ENCODE results near the gene ZNF91. TPM values are rescaled to one million over a fixed set of nuclear protein-coding genes. Genes with fewer than 3 reads are reported as not detected.

Gene ZNF91
- 15.7 and 17.8 TPM in 2 replicates for total RNA-seq
- 8.0 and 10.9 TPM in 2 replicates for polyA plus RNA-seq
- 3.9 and 4.6 TPM in 2 replicates for polyA plus RNA-seq (2012)
- polyA minus RNA-seq (ENCODE audit: low replicate concordance) = 7.1 and 13.9 TPM in 2 replicates

DNA sequence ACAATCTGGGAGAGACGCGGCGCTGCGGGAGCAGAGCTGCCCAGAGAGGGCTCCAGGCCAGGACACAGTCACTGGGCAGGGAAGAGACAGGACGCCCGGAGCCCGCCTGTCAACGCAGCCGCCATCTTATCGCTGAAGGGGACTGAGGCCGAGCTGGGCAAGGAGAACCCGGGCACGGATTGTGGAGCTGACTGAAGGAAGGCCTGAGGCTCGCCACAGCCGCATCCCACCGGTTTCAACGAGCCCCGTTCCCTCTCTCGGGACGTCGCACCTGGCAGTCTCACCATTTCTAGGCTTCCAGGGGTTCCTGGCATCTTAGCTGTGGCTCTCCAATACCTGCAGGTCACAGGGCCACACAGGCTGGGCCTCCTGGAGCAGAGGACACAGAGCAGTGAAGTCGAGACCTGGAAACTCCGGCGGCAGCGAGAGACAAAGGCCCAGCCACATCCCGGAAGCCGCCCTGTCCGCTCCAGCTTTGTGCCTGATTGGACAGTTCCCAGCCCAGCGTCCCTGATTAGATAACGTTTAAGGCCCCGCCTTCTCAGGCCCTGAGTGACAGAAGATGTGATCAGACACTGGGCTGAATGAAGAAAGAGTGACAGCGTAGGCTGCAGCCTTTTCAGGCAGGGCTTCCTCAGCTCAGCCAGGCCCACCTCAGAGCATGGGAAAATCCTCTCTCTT is at the start of gene ZNF91:
Gene ZNF91, minus strand, starts transcription at position 431 of the 681 bp plus-strand sequence. Its CDS starts 117 bp downstream, at position 314.
- Histone ChIP-seq H3K4me3 (replicated peaks in 1 of 4; ENCODE audit: control extremely low read depth in 1 of 4, insufficient read depth in 1 of 4, low read depth in 3 of 4, low read length in 4 of 4) (peak within 1 kb of the TSS; percentile 83 to 96 (median 90)), H3K9ac (ENCODE audit: insufficient read depth, low read length) (peak within 1 kb of the TSS; percentile 98), H2AFZ (ENCODE audit: low read length) (peak within 1 kb of the TSS; percentile 96), H3K79me2 (ENCODE audit: control insufficient read depth, insufficient read depth, low read length) (peaks cover 31% of the 10 kb centered on the region), H3K27ac (ENCODE audit: insufficient read depth, low read length) (peak within 1 kb of the TSS; percentile 98), H3K4me1 (ENCODE audit: control insufficient read depth, extremely low read depth, insufficient read depth, low read length) (peaks cover 2% of the 10 kb centered on the region), H3K4me2 (ENCODE audit: extremely low read depth, insufficient read depth, low read length) (peak within 1 kb of the TSS; percentile 66), H3K27me3 (ENCODE audit: control insufficient read depth, insufficient read depth, low read length) (no peaks in the 10 kb centered on the region), H3K9me3 (ENCODE audit: control insufficient read depth, insufficient read depth, low read depth, low read length) (no peaks in the 10 kb centered on the region), H3K36me3 (ENCODE audit: control insufficient read depth, insufficient read depth, low read length) (peaks cover 2% of the 10 kb centered on the region), H4K20me1 (ENCODE audit: control insufficient read depth, extremely low read depth, insufficient read depth, low read length) (no peaks in the 10 kb centered on the region)
- TF ChIP-seq CTCF (conservative IDR thresholded peaks at IDR 0.05 in 1 of 2, IDR thresholded peaks at IDR 0.05 in 1 of 2; ENCODE audit: low read depth in 1 of 2, low read length in 2 of 2) = no peak
- TF ChIP-seq EZH2 (IDR thresholded peaks at IDR 0.05; ENCODE audit: low read length, missing control alignments) = no peak
- DNase-seq (ENCODE audit: low read depth in 2 of 2) = peak; percentile 97

DNA sequence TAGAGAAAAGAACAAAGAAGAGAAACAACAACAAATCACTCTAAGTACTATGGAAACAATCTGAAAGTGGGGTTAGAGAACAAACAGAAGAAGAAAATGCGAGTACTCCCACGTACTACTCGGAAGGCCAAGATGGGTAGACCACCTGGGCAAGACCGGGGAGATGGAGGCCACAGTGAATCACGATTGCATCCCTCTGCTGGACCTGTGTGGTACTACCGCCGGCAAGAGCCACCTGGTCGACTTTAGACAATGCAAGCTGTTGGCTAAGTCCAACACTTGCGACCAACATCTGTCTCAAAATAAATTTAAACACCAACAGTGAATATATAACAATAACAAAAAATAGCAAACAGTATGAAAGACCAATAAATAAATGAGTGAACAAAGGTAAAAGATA is 45.5 kb upstream of the ZNF91 start:
- Histone ChIP-seq H3K36me3 (ENCODE audit: control insufficient read depth, insufficient read depth, low read length) (no peaks in the 10 kb centered on the region), H3K79me2 (ENCODE audit: control insufficient read depth, insufficient read depth, low read length) (no peaks in the 10 kb centered on the region), H2AFZ (ENCODE audit: low read length) (no peak overlapping the region), H3K9me3 (ENCODE audit: control insufficient read depth, insufficient read depth, low read depth, low read length) (no peaks in the 10 kb centered on the region), H3K27ac (ENCODE audit: insufficient read depth, low read length) (no peak overlapping the region), H3K4me3 (replicated peaks in 1 of 4; ENCODE audit: control extremely low read depth in 1 of 4, insufficient read depth in 1 of 4, low read depth in 3 of 4, low read length in 4 of 4) (no peak overlapping the region), H4K20me1 (ENCODE audit: control insufficient read depth, extremely low read depth, insufficient read depth, low read length) (no peaks in the 10 kb centered on the region), H3K9ac (ENCODE audit: insufficient read depth, low read length) (no peak overlapping the region), H3K4me2 (ENCODE audit: extremely low read depth, insufficient read depth, low read length) (no peak overlapping the region), H3K27me3 (ENCODE audit: control insufficient read depth, insufficient read depth, low read length) (no peaks in the 10 kb centered on the region), H3K4me1 (ENCODE audit: control insufficient read depth, extremely low read depth, insufficient read depth, low read length) (no peaks in the 10 kb centered on the region)
- no peak for DNase-seq (ENCODE audit: low read depth in 2 of 2)
- TF ChIP-seq EZH2 (IDR thresholded peaks at IDR 0.05; ENCODE audit: low read length, missing control alignments) = no peak
- peak; percentile 26 to 37 for TF ChIP-seq CTCF (conservative IDR thresholded peaks at IDR 0.05 in 1 of 2, IDR thresholded peaks at IDR 0.05 in 1 of 2; ENCODE audit: low read depth in 1 of 2, low read length in 2 of 2)

GRCh38 chr19:23440207-23440606 is 44.9 kb upstream of the ZNF91 start:
- no peak for TF ChIP-seq EZH2 (IDR thresholded peaks at IDR 0.05; ENCODE audit: low read length, missing control alignments)
- peak in 1 of 2 donors; percentile 26 for TF ChIP-seq CTCF (conservative IDR thresholded peaks at IDR 0.05 in 1 of 2, IDR thresholded peaks at IDR 0.05 in 1 of 2; ENCODE audit: low read depth in 1 of 2, low read length in 2 of 2)
- no peak overlapping the region for H3K4me3 ChIP-seq (replicated peaks in 1 of 4; ENCODE audit: control extremely low read depth in 1 of 4, insufficient read depth in 1 of 4, low read depth in 3 of 4, low read length in 4 of 4)
- H3K27me3 ChIP-seq (ENCODE audit: control insufficient read depth, insufficient read depth, low read length) = no peaks in the 10 kb centered on the region
- no peaks in the 10 kb centered on the region for H3K79me2 ChIP-seq (ENCODE audit: control insufficient read depth, insufficient read depth, low read length)
- no peaks in the 10 kb centered on the region for H4K20me1 ChIP-seq (ENCODE audit: control insufficient read depth, extremely low read depth, insufficient read depth, low read length)
- DNase-seq (ENCODE audit: low read depth in 2 of 2) = no peak
- no peaks in the 10 kb centered on the region for H3K4me1 ChIP-seq (ENCODE audit: control insufficient read depth, extremely low read depth, insufficient read depth, low read length)
- no peaks in the 10 kb centered on the region for H3K9me3 ChIP-seq (ENCODE audit: control insufficient read depth, insufficient read depth, low read depth, low read length)
- no peak overlapping the region for H3K27ac ChIP-seq (ENCODE audit: insufficient read depth, low read length)
- H2AFZ ChIP-seq (ENCODE audit: low read length) = no peak overlapping the region
- no peaks in the 10 kb centered on the region for H3K36me3 ChIP-seq (ENCODE audit: control insufficient read depth, insufficient read depth, low read length)
- no peak overlapping the region for H3K9ac ChIP-seq (ENCODE audit: insufficient read depth, low read length)
- H3K4me2 ChIP-seq (ENCODE audit: extremely low read depth, insufficient read depth, low read length) = no peak overlapping the region

All from fibroblast of lung (primary cell).